Activated CD8-positive, alpha-beta memory T cell treated with anti-CD3 and anti-CD28 coated beads for 24 hours (primary cell): ENCODE measurements around the gene VCX.
"Not testable (repeated sequence)": the region's sequence is repeated elsewhere in the genome, so short reads cannot be mapped to it uniquely, and the experiment has no call there.

Experiments used
- DNase-seq: peaks from one replicate; pipeline ENCODE4 v3.0.0-alpha.2; 2020

VCX gene

GRCh38 chrX:7842871-7843270 lies at the start of gene VCX:
VCX (plus strand) TSS chrX:7843171; CDS start chrX:7843204, 33 bp downstream.
- DNase-seq: not testable (repeated sequence)

DNA sequence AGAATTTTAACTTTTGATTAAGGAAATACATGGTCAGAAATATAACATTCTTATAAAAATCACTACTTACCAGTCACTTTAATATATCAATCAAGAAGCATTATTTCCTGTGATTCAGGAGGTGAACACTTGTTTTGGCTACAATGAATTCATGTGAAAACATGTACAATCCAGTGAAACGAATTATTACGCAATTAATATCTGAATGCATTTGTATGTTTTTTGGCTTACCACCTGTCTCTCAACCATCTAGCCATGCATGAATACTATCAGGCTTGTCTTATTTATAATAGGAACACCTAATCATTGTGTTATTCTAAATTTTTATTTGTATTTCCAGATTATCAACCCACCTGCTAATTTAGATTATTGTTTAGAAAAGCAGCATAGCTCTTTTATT lies 44.6 kb upstream of the VCX start:
- DNase-seq: no peak

- DNase-seq: no peak
Observed at GRCh38 chrX:7801711-7802110, 41.3 kb upstream of the VCX start.

DNA sequence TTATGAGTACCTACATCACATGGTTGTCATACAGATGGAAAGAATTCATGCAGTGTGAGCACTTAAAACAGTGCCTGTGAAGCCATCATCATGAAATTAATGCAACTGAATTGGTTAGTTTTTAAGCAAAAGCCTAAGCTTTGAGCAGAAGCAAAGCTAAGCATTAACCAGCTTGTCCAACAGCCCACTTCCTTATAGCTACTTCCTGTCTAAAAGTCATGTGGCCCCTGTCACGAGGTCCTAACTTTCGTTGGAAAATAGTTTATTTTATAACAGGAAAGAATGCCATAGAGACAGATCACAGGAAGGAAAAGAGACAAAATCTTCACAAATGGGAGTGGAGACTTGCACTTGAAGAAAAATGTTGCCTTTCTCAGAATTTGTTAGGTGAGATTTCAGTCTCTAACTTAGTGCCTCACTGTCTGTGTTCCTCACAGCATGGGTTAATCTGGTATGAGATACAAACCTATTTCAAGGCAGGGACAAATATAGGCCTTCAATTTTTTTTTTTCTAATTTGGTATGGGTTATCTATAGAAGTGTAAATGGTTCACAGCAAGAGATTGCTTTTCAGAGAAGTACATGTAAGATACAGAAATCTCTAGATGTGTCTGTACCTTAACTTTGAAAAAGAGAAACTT lies 27.7 kb upstream of the VCX start:
- DNase-seq: no peak

GRCh38 chrX:7828594-7828993 lies 14.4 kb upstream of the VCX start:
- no peak for DNase-seq

- DNase-seq: no peak
Observed at GRCh38 chrX:7841084-7841805, 1.7 kb upstream of the VCX start.

- DNase-seq: no peak
Observed at GRCh38 chrX:7852166-7852565, 9.2 kb downstream of the VCX start.

GRCh38 chrX:7872042-7872441 lies 29.1 kb downstream of the VCX start:
- no peak for DNase-seq

DNA sequence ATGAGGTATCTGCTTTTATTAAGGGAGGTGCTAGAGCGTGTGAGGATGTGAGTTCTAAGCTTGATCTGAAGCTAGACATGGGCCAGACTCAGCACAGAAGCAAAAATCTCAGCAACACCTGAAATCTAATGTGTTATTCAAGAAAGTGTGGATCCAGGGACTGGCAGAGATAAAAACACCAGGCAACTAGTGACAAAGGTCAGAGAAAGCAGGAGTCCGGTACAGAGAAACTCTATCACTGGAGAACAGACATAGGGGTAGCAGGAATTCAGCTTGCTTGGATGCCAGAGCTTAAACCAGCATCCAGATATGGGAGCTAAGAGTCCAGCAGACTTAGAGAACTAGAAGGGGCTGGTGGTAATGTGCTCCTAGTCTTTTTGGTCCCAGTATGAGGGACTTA lies 34.0 kb downstream of the VCX start:
- DNase-seq: no peak

GRCh38 chrX:7889135-7889534 lies 46.2 kb downstream of the VCX start:
- no peak for DNase-seq

GRCh38 chrX:7889680-7890079 lies 46.7 kb downstream of the VCX start:
- DNase-seq: no peak

DNA sequence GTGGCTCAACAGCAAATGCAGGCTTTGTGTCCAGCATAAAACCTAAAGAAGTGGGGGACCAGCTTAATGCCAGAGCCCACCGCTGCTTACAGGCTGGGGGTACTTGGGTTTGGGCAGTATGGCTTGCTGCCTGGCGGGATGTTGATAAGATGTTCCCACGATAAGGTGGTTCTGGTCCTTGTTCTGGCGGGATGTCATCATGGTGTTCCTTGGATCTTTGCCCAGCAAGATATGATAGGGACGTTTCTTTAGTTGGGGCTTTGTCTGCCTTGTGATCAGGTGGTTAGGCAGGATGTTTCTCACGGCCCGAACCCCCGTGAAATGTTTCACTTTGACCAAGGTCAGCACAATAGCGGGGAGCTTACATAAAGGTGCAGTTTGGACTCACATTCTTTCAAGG lies 49.0 kb downstream of the VCX start:
- no peak for DNase-seq
